Measurements from ENCODE around the gene SLCO2A1.

SLCO2A1 gene

GRCh38 chr3:133901083-133901482 lies 128.6 kb downstream of the SLCO2A1 start:
- Histone ChIP-seq H3K27ac (no peak overlapping the region), H3K4me3 (no peak overlapping the region)
- no peak for TF ChIP-seq CTCF (IDR thresholded peaks at IDR 0.05)
- DNase-seq (ENCODE audit: low spot score), result no peak

GRCh38 chr3:133899311-133899710 lies 130.4 kb downstream of the SLCO2A1 start:
- Histone ChIP-seq H3K27ac (no peak overlapping the region), H3K4me3 (no peak overlapping the region)
- no peak for TF ChIP-seq CTCF (IDR thresholded peaks at IDR 0.05)
- DNase-seq (ENCODE audit: low spot score), result no peak

- H3K27ac ChIP-seq, result no peak overlapping the region
- TF ChIP-seq CTCF (IDR thresholded peaks at IDR 0.05), result no peak
- H3K4me3 ChIP-seq, result no peak overlapping the region
- DNase-seq (ENCODE audit: low spot score), result no peak
Measured at GRCh38 chr3:133897547-133897946, 132.2 kb downstream of the SLCO2A1 start.

GRCh38 chr3:133896002-133896761 lies 133.5 kb downstream of the SLCO2A1 start:
- no peak for TF ChIP-seq CTCF (IDR thresholded peaks at IDR 0.05)
- DNase-seq (ENCODE audit: low spot score), result no peak
- H3K27ac ChIP-seq, result no peak overlapping the region

GRCh38 chr3:133895208-133896001 lies 134.3 kb downstream of the SLCO2A1 start, which contains the start of gene RAB6B:
Gene RAB6B, minus strand, starts transcription at chr3:133895882. Its CDS starts 416 bp downstream, at chr3:133895466.
- no peak for DNase-seq (ENCODE audit: low spot score)
- H3K27ac ChIP-seq, result no peak within 1 kb of the TSS
- no peak for TF ChIP-seq CTCF (IDR thresholded peaks at IDR 0.05)
- H3K4me3 ChIP-seq, result peak within 1 kb of the TSS; percentile 90

More at GRCh38 chr3:133896002-133896761, 133.5 kb downstream of the SLCO2A1 start:
- peak overlapping the region; percentile 90 for H3K4me3 ChIP-seq

- H3K27ac ChIP-seq, result no peak overlapping the region
- DNase-seq (ENCODE audit: low spot score), result no peak
- peak overlapping the region; percentile 90 for H3K4me3 ChIP-seq
- no peak for TF ChIP-seq CTCF (IDR thresholded peaks at IDR 0.05)
Measured at GRCh38 chr3:133894353-133895207, 135.1 kb downstream of the SLCO2A1 start.
